Prostate gland (tissue), 2 donors: ENCODE measurements around the gene HMGB4.

Source experiments
- POLR2A ChIP-seq: fragments of 450-650 bp; IDR thresholded peaks from one replicate; pipeline ENCODE4 v1.6.1; 2016; ENCODE audit warnings: antibody characterized with exemption, mild to moderate bottlenecking
- POLR2AphosphoS5 ChIP-seq: sonication (generic); formaldehyde crosslinking; IDR thresholded peaks from one replicate; pipeline ENCODE4 v1.6.1; 2017; ENCODE audit warnings: antibody characterized with exemption
- TF ChIP-seq, protein P1 (sequence below), 4 experiments: fragments of 200-600 bp in 2 of 4; fragments of 450-650 bp in 2 of 4; sonication (generic) in 2 of 4; IDR thresholded peaks; 1 replicate in 3 of 4; 2 replicates in 1 of 4; pipeline ENCODE4 v1.5.1; 2016 to 2019; ENCODE audit warnings: antibody characterized with exemption in 4 of 4, mild to moderate bottlenecking in 2 of 4, moderate library complexity in 2 of 4

DNA sequence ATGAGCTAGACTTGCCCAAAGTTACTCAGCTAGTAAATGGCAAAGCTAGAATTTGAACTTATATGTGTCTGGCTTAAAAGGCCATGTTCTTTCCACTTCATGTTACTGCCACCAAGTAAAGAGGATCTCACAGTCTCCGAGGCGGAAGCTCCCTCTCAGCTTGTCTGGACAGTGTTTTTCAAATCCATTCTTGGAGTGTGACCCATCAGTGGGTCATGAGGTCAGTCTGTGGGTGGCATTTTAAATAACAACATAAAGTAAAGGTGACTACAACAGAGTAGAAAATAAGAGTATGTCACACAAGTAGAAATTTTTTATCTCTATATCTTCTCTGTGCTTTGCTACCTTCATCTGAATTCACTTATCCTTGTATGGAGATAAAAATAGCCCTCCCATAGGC lies 3.2 kb upstream of the HMGB4 start:
- TF ChIP-seq, protein P1, sequence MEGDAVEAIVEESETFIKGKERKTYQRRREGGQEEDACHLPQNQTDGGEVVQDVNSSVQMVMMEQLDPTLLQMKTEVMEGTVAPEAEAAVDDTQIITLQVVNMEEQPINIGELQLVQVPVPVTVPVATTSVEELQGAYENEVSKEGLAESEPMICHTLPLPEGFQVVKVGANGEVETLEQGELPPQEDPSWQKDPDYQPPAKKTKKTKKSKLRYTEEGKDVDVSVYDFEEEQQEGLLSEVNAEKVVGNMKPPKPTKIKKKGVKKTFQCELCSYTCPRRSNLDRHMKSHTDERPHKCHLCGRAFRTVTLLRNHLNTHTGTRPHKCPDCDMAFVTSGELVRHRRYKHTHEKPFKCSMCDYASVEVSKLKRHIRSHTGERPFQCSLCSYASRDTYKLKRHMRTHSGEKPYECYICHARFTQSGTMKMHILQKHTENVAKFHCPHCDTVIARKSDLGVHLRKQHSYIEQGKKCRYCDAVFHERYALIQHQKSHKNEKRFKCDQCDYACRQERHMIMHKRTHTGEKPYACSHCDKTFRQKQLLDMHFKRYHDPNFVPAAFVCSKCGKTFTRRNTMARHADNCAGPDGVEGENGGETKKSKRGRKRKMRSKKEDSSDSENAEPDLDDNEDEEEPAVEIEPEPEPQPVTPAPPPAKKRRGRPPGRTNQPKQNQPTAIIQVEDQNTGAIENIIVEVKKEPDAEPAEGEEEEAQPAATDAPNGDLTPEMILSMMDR (IDR thresholded peaks at IDR 0.05) = no peak
- no peak for TF ChIP-seq POLR2A
- no peak for TF ChIP-seq POLR2AphosphoS5
